ENCODE measurements around the gene EXOC4. TPM values are rescaled to one million over a fixed set of nuclear protein-coding genes. Genes with fewer than 3 reads are reported as not detected.

The EXOC4 gene
- total RNA-seq, 1 donor from 2014 or later = 67.7 TPM

DNA sequence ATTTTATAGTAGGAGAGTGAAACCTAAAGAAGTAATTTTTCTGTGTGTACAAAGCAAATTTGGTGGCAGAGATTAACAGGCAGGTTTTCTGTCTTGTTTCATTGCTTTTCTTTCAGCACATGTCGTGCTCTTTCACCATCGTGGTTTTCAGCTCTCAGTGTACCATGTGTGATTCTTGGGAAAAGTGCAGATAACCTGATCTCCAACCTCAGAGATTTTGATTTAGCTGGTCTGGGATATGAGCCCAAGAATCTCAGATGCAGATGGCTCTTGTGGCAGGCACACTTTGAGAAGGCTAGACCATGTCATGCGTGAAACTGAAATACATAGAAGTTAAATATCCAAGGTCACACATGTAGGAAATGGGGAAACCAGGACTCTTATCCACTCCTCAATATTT is 317.4 kb downstream of the EXOC4 start:
- no peak for DNase-seq (ENCODE audit: low spot score)
- Mint-ChIP-seq H3K4me3 (ENCODE audit: unreplicated experiment) (no peak overlapping the region), H3K27ac (ENCODE audit: unreplicated experiment) (no peak overlapping the region), H3K27me3 (ENCODE audit: low read depth) (no peaks in the 10 kb centered on the region), H3K9me3 (ENCODE audit: low read depth) (peaks cover 7% of the 10 kb centered on the region), H3K4me1 (ENCODE audit: low read depth) (peaks cover 19% of the 10 kb centered on the region), H3K36me3 (ENCODE audit: low read depth) (no peaks in the 10 kb centered on the region)
- TF ChIP-seq, protein P1, sequence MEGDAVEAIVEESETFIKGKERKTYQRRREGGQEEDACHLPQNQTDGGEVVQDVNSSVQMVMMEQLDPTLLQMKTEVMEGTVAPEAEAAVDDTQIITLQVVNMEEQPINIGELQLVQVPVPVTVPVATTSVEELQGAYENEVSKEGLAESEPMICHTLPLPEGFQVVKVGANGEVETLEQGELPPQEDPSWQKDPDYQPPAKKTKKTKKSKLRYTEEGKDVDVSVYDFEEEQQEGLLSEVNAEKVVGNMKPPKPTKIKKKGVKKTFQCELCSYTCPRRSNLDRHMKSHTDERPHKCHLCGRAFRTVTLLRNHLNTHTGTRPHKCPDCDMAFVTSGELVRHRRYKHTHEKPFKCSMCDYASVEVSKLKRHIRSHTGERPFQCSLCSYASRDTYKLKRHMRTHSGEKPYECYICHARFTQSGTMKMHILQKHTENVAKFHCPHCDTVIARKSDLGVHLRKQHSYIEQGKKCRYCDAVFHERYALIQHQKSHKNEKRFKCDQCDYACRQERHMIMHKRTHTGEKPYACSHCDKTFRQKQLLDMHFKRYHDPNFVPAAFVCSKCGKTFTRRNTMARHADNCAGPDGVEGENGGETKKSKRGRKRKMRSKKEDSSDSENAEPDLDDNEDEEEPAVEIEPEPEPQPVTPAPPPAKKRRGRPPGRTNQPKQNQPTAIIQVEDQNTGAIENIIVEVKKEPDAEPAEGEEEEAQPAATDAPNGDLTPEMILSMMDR (IDR thresholded peaks at IDR 0.05) = no peak

DNA sequence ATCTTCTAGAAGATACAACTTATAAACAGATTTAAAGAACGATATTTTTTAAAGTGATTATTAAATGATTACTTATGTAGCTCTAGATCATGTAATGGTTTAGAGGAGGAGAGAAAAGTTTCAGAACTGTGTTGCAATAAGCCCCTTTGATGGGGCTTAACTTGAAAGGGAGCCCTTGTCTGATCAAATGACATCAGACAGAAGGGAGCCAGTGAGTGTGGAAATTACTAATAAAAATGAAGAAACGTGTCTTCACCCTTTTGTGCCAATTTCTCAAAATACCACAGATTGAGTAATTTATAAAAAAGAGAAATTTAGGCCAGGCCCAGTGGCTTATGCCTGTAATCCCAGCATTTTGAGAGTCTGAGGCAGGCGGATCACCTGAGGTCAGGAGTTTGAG is 318.2 kb downstream of the EXOC4 start:
- Mint-ChIP-seq H3K4me3 (ENCODE audit: unreplicated experiment) (no peak overlapping the region), H3K36me3 (ENCODE audit: low read depth) (no peaks in the 10 kb centered on the region), H3K9me3 (ENCODE audit: low read depth) (peaks cover 7% of the 10 kb centered on the region), H3K27ac (ENCODE audit: unreplicated experiment) (no peak overlapping the region), H3K4me1 (ENCODE audit: low read depth) (peaks cover 26% of the 10 kb centered on the region), H3K27me3 (ENCODE audit: low read depth) (no peaks in the 10 kb centered on the region)
- DNase-seq (ENCODE audit: low spot score) = no peak
- TF ChIP-seq, protein P1 (IDR thresholded peaks at IDR 0.05) = no peak

DNA sequence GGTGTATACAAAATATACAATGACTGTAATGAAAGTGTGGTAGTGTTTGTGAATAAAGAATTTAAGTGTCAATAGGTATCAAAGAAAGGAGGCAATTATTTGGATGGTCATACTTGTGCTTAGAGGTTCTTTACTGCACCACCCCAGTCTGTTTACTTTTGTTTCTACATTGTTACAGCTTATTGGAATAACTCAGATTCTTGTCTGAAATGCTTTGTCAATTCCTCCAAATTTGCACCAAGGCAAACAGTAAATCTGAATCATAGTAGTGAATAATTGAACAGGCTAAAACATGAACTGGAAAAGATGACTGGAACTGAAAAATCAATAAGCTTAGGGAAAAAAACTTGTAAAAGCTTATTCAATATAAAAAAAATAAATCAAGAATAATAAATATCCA is 319.2 kb downstream of the EXOC4 start:
- peaks cover 32% of the 10 kb centered on the region for H3K4me1 Mint-ChIP-seq (ENCODE audit: low read depth)

DNA sequence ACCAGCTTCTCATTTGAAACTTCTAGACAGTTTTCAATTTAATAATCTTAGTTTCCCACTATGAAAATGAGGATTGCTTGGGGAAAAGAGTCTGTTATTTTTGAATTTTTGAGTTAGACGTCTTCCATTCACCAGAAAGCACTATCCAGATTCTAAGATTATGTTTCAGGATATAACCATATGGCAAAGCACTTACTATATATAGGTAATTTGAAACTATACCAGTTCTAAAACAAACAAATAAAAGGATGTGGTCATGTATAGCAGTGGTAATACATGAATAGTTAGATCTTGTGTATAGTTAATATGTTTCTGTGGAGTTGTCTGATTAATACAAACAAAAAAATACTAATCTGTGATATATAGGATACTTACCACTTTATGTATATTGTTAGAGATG is 320.0 kb downstream of the EXOC4 start:
- H3K27ac Mint-ChIP-seq (ENCODE audit: unreplicated experiment) = no peak overlapping the region
- TF ChIP-seq, protein P1 (IDR thresholded peaks at IDR 0.05) = no peak
- DNase-seq (ENCODE audit: low spot score) = no peak
- no peaks in the 10 kb centered on the region for H3K9me3 Mint-ChIP-seq (ENCODE audit: low read depth)
- peaks cover 32% of the 10 kb centered on the region for H3K4me1 Mint-ChIP-seq (ENCODE audit: low read depth)
- no peak overlapping the region for H3K4me3 Mint-ChIP-seq (ENCODE audit: unreplicated experiment)
- no peaks in the 10 kb centered on the region for H3K36me3 Mint-ChIP-seq (ENCODE audit: low read depth)
- no peaks in the 10 kb centered on the region for H3K27me3 Mint-ChIP-seq (ENCODE audit: low read depth)

More for the DNA sequence above, 319.2 kb downstream of the EXOC4 start:
- H3K27ac Mint-ChIP-seq (ENCODE audit: unreplicated experiment) = no peak overlapping the region
- no peaks in the 10 kb centered on the region for H3K27me3 Mint-ChIP-seq (ENCODE audit: low read depth)
- peaks cover 7% of the 10 kb centered on the region for H3K9me3 Mint-ChIP-seq (ENCODE audit: low read depth)
- TF ChIP-seq, protein P1 (IDR thresholded peaks at IDR 0.05) = no peak
- DNase-seq (ENCODE audit: low spot score) = no peak
- no peak overlapping the region for H3K4me3 Mint-ChIP-seq (ENCODE audit: unreplicated experiment)
- no peaks in the 10 kb centered on the region for H3K36me3 Mint-ChIP-seq (ENCODE audit: low read depth)

DNA sequence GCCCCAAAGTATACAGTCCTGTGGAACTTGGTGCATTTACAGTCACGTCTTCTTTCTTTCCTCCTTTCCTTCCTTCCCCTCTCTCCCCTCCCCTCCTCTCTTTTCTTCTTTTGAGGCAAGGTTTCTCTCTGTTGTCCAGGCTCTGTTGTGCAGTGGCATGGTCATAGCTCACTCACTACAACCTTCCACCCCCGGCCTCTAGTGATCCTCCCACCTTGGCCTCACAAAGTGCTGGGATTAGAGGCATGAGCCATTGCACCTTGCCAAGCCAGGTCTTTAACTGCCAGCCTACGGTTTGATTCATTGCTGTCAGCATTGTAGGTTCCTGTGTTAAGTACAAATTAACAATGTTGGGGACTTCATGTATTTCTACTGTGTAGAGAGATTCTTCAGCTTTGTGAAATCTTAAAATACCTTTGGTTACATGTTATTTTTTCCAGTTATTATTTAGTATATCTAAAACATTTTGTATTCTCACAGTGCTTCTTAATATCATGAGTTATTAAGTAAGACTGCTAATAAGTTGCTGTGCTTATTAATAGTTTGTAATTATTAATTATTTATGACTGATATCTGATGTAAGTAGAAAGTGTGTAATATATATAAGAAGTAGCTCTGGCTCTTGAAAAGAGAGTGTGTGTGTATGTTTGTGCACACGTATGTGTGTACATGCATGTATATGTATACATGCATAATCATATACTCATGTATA is 320.8 kb downstream of the EXOC4 start:
- Mint-ChIP-seq H3K9me3 (ENCODE audit: low read depth) (no peaks in the 10 kb centered on the region), H3K27me3 (ENCODE audit: low read depth) (no peaks in the 10 kb centered on the region), H3K4me3 (ENCODE audit: unreplicated experiment) (no peak overlapping the region), H3K27ac (ENCODE audit: unreplicated experiment) (no peak overlapping the region), H3K36me3 (ENCODE audit: low read depth) (no peaks in the 10 kb centered on the region), H3K4me1 (ENCODE audit: low read depth) (peaks cover 28% of the 10 kb centered on the region)
- DNase-seq (ENCODE audit: low spot score) = no peak
- TF ChIP-seq, protein P1 (IDR thresholded peaks at IDR 0.05) = no peak

Data from chondrocyte (in vitro differentiated cells).